ENCODE data around the gene SIGLEC5. TPM values are rescaled to one million over a fixed set of nuclear protein-coding genes. Genes with fewer than 3 reads are reported as not detected.
A peak's percentile ranks its signal among the peaks of the same experiment; 100 is the strongest.

The SIGLEC5 gene
- total RNA-seq, 1 donor = under 0.01 TPM

GRCh38 chr19:51615991-51616390, 14.2 kb downstream of the SIGLEC5 start:
- Histone ChIP-seq H3K79me2 (ENCODE audit: insufficient read depth, low read length) (no peaks in the 10 kb centered on the region), H4K20me1 (ENCODE audit: insufficient read depth, low read length) (no peaks in the 10 kb centered on the region), H3K36me3 (ENCODE audit: insufficient read depth, low read length) (no peaks in the 10 kb centered on the region), H2AFZ (ENCODE audit: low read length) (no peak overlapping the region), H3K27me3 (ENCODE audit: insufficient read depth, low read length) (no peaks in the 10 kb centered on the region), H3K4me2 (ENCODE audit: insufficient read depth, low read length) (no peak overlapping the region), H3K4me3 (ENCODE audit: insufficient read depth, low read length) (no peak overlapping the region), H3K9me3 (ENCODE audit: low read depth, low read length) (no peaks in the 10 kb centered on the region), H3K27ac (ENCODE audit: low read depth, low read length) (no peak overlapping the region), H3K4me1 (ENCODE audit: insufficient read depth, low read length) (no peaks in the 10 kb centered on the region)
- no peak for TF ChIP-seq CTCF (IDR thresholded peaks at IDR 0.05; ENCODE audit: extremely low read depth, low read depth, low read length)
- DNase-seq (ENCODE audit: insufficient read length, low spot score, missing footprints) = no peak

- Histone ChIP-seq H3K4me2 (ENCODE audit: insufficient read depth, low read length) (no peak overlapping the region), H3K9me3 (ENCODE audit: low read depth, low read length) (no peaks in the 10 kb centered on the region), H3K4me1 (ENCODE audit: insufficient read depth, low read length) (no peaks in the 10 kb centered on the region), H3K27ac (ENCODE audit: low read depth, low read length) (no peak overlapping the region), H3K27me3 (ENCODE audit: insufficient read depth, low read length) (no peaks in the 10 kb centered on the region), H2AFZ (ENCODE audit: low read length) (no peak overlapping the region), H3K4me3 (ENCODE audit: insufficient read depth, low read length) (no peak overlapping the region), H4K20me1 (ENCODE audit: insufficient read depth, low read length) (no peaks in the 10 kb centered on the region), H3K79me2 (ENCODE audit: insufficient read depth, low read length) (no peaks in the 10 kb centered on the region), H3K36me3 (ENCODE audit: insufficient read depth, low read length) (no peaks in the 10 kb centered on the region)
- no peak for DNase-seq (ENCODE audit: insufficient read length, low spot score, missing footprints)
- no peak for TF ChIP-seq CTCF (IDR thresholded peaks at IDR 0.05; ENCODE audit: extremely low read depth, low read depth, low read length)
Measured at GRCh38 chr19:51614789-51615188, 15.4 kb downstream of the SIGLEC5 start.

- Histone ChIP-seq H2AFZ (ENCODE audit: low read length) (no peak overlapping the region), H3K4me3 (ENCODE audit: insufficient read depth, low read length) (no peak overlapping the region), H4K20me1 (ENCODE audit: insufficient read depth, low read length) (no peaks in the 10 kb centered on the region), H3K27ac (ENCODE audit: low read depth, low read length) (no peak overlapping the region), H3K79me2 (ENCODE audit: insufficient read depth, low read length) (no peaks in the 10 kb centered on the region), H3K36me3 (ENCODE audit: insufficient read depth, low read length) (no peaks in the 10 kb centered on the region), H3K4me2 (ENCODE audit: insufficient read depth, low read length) (no peak overlapping the region), H3K4me1 (ENCODE audit: insufficient read depth, low read length) (no peaks in the 10 kb centered on the region), H3K9me3 (ENCODE audit: low read depth, low read length) (no peaks in the 10 kb centered on the region), H3K27me3 (ENCODE audit: insufficient read depth, low read length) (no peaks in the 10 kb centered on the region)
- no peak for DNase-seq (ENCODE audit: insufficient read length, low spot score, missing footprints)
- no peak for TF ChIP-seq CTCF (IDR thresholded peaks at IDR 0.05; ENCODE audit: extremely low read depth, low read depth, low read length)
Measured at GRCh38 chr19:51610576-51610975, 19.6 kb downstream of the SIGLEC5 start.

GRCh38 chr19:51607920-51608562, 22.2 kb downstream of the SIGLEC5 start:
- Histone ChIP-seq H3K36me3 (ENCODE audit: insufficient read depth, low read length) (no peaks in the 10 kb centered on the region), H3K4me1 (ENCODE audit: insufficient read depth, low read length) (no peaks in the 10 kb centered on the region), H3K27me3 (ENCODE audit: insufficient read depth, low read length) (no peaks in the 10 kb centered on the region), H4K20me1 (ENCODE audit: insufficient read depth, low read length) (no peaks in the 10 kb centered on the region), H3K27ac (ENCODE audit: low read depth, low read length) (no peak overlapping the region), H3K4me2 (ENCODE audit: insufficient read depth, low read length) (no peak overlapping the region), H3K9me3 (ENCODE audit: low read depth, low read length) (no peaks in the 10 kb centered on the region), H3K4me3 (ENCODE audit: insufficient read depth, low read length) (no peak overlapping the region), H2AFZ (ENCODE audit: low read length) (no peak overlapping the region), H3K79me2 (ENCODE audit: insufficient read depth, low read length) (no peaks in the 10 kb centered on the region)
- peak; percentile 88 for TF ChIP-seq CTCF (IDR thresholded peaks at IDR 0.05; ENCODE audit: extremely low read depth, low read depth, low read length)
- DNase-seq (ENCODE audit: insufficient read length, low spot score, missing footprints) = peak; percentile 91

All from osteoblast (primary cell).